ENCODE measurements around the gene SERPINE2.

The SERPINE2 gene

GRCh38 chr2:223937535-223937934 is 101.6 kb downstream of the SERPINE2 start:
- DNase-seq = no peak

- DNase-seq = no peak
Observed at GRCh38 chr2:223936862-223937326, 102.2 kb downstream of the SERPINE2 start.

- no peak for DNase-seq
Observed at GRCh38 chr2:223935459-223936125, 103.5 kb downstream of the SERPINE2 start.

- no peak for DNase-seq
Observed at GRCh38 chr2:223934870-223935269, 104.2 kb downstream of the SERPINE2 start.

DNA sequence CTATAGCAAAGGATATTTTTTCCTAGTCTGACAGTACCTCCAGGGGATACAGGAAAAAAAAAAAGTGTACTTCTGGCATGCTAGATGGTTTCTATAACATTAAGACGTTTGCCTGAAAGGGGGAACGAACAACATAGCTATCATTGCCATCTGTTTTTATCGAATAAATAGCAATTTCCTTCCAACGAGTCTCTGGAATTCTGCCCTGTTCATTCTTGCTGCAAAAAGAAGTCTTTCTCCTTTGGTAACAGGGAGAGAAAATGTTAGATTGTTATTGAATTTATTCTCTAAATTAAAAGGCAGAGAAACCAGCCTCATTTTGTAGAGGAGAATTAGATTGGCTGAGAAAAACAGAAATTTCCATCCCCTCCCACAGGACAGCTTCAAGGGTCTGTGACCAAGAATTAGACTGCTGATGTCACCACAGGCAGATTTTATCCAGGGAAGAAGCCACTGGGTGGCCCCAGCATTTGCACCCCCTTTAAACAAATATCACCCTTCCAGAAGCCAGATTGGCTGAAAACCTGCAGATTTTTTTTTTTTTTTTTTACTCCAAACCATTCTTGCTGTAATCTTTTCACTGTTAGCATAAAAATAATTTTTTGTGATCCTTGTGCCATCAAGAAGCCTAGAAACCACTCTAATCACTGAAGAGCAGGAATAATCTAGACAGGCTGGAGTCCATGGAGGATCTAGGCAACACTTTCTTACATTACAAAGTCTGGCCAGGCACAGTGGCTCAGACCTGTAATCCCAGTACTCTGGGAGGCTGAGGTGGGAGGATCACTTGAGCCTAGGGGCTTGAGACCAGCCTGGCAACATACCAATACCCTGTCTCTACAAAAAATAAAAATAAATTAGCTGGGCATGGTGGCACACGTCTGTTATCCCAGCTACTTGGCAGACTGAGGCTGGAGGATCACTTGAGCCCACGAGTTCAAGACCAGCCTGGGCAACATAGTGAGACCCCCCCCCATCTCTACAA is 106.0 kb downstream of the SERPINE2 start:
- DNase-seq = no peak

DNA sequence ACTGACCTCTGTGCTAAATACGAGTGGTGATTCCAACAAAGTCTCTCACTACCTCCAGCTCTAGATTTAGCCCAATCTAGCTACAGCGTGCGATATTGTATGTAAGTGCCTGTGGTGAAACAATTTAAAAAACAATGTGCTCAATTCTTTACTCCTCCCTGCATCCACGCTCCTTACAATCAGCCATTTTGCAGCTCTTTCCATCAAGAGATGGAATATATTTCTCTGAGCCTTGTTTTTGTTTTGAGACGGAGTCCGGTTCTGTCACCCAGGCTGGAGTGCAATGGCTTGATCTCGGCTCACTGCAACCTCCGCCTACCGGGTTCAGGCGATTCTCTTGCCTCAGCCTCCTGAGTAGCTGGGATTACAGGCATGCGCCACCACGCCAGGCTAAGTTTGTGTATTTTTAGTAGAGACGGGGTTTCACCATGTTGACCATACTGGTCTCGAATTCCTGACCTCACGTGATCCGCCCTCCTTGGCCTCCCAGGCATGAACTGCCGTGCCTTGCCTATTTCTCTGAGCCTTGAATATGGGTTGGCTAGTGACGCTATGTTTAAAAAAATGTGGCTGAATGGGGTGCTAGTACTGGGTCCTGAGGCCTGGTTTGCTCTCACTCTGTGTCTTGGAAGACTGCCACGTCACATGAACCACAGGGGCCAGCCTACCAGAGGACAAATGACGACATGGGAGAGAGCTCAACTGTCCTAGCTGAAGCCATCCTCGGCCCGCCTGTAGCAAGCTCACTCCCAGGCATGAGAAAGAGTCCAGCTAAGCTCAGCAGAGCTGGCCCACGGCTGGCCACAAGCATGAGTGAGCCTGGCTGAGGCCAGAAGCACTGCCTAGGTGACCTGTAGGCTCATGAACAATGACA is 108.7 kb downstream of the SERPINE2 start:
- DNase-seq = peak; percentile 17 to 22

- DNase-seq = peak; percentile 26 to 41
Observed at GRCh38 chr2:223929571-223930102, 109.4 kb downstream of the SERPINE2 start.

GRCh38 chr2:223928113-223929006 is 110.7 kb downstream of the SERPINE2 start:
- no peak for DNase-seq

DNA sequence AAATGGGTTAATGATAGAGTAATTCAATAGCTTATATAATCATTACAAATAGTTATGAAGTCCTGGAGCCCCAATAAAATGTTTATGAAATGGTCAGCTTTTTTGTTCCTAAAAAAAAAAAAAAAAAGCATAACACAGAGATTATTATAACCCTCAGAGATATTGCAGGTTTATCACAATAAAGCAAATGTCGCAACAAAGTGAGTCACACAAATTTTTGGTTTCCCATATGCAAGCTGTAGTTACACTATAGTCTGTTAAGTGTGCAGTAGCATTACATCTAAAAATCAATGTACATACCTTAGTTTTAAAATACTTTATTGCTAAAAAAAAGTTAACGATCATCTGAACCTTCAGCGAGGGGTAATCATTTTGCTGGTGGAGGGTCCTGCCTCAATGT is 114.0 kb downstream of the SERPINE2 start:
- DNase-seq = peak; percentile 8 to 21

Data from AML-193 (cell line).